SK-N-MC (cell line): Measurements from ENCODE around the gene DZANK1.

Experiments
- DNase-seq: peaks from one replicate; pipeline ENCODE4 v3.0.0-alpha.2; 2011; ENCODE audit warnings: low read depth, low spot score
- H3K27ac ChIP-seq: fragments of 200-600 bp; sonication (generic); 2 replicates; pipeline ENCODE4 v1.5.1; 2016; ENCODE audit warnings: mixed run types
- H3K36me3 ChIP-seq: fragments of 200-600 bp; sonication (generic); 2 replicates; pipeline ENCODE4 v1.6.1; 2017; ENCODE audit warnings: antibody characterized with exemption, low read length, mixed read lengths; ENCODE audit not compliant: insufficient read depth
- H3K4me3 ChIP-seq: fragments of 200-600 bp; sonication (generic); 2 replicates; pipeline ENCODE4 v1.5.1; 2016
- H3K9ac ChIP-seq: fragments of 200-600 bp; sonication (generic); 2 replicates; pipeline ENCODE4 v1.8.0; 2017; ENCODE audit warnings: mixed run types, mixed read lengths; ENCODE audit not compliant: insufficient read length
- H3K9me3 ChIP-seq: fragments of 200-600 bp; sonication (generic); 2 replicates; pipeline ENCODE4 v1.6.1; 2017; ENCODE audit warnings: low read depth, mild to moderate bottlenecking, antibody characterized with exemption, low read length, moderate library complexity, mixed read lengths
- EZH2 ChIP-seq: fragments of 200-600 bp; sonication (generic); IDR thresholded peaks from one replicate; pipeline ENCODE4 v1.6.1; 2017; ENCODE audit warnings: antibody characterized with exemption
- FOXP2 ChIP-seq: optimal IDR thresholded peaks from 2 replicates; pipeline ENCODE3; 2011; ENCODE audit warnings: mild to moderate bottlenecking, moderate library complexity; ENCODE audit not compliant: insufficient read depth; ENCODE audit errors: extremely low read length, control extremely low read depth
- POLR2AphosphoS5 ChIP-seq: IDR thresholded peaks from 2 replicates; pipeline ENCODE4 v1.6.1; 2012; ENCODE audit warnings: mild to moderate bottlenecking, low read depth, low read length, borderline replicate concordance

Gene DZANK1

DNA sequence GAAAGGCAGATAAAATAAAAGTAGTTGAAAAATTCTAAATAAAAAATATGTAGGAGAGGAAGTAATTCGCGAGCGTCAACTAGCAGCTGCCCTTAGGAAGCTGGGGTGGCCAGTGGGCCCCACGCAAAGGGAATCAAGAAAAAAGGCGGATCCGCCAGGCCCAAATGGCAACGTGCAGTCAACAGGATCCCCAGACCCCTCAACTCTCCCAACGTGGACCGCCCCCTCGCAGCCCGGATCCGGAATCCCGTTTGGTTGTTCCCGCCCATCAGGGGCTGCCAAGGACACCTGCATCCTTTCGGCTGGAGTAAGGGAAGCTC is 296 bp downstream of the DZANK1 start:
- no peaks in the 10 kb centered on the region for H3K9me3 ChIP-seq
- TF ChIP-seq POLR2AphosphoS5 (peak; percentile 52; the same call in 1 of the 2 replicates), EZH2 (no peak), FOXP2 (no peak)
- H3K9ac ChIP-seq, result peak overlapping the region; percentile 95
- no peak overlapping the region for H3K27ac ChIP-seq
- H3K4me3 ChIP-seq, result peak overlapping the region; percentile 95
- DNase-seq, result no peak
- peaks cover 22% of the 10 kb centered on the region for H3K36me3 ChIP-seq

DNA sequence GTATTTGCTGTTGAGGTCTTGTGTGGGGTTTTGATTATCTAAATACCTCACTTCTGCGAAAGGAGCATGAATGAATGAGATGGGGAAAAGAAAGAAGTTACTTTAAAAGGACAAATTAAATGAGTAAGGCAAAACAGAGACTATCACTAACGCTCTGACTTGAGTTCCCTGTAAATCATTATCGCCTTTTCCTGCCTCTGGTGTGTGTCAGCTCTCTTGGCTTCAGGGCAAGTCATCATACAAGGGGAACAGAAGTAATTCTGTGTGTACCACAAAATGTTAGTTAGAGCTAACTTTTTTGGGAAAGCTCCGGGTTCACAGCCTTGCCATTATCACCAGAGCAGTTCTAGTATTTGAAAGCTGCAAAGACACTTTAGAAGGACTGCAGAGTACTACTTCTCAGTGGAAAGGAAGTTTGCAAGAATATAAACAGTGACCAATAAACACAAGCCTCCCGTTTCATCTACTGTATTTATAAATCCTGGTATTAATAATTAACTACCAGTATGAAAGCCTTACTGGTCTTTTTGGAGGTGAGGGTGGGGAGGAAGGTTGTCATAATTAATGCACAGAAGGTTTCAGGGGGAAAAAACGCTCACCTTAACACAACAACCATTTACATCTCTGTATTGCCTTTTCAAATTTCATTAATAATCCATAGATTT is 1.2 kb downstream of the DZANK1 start:
- Histone ChIP-seq H3K4me3 (peak overlapping the region; percentile 95; the same call in 1 of the 2 replicates), H3K9ac (peak overlapping the region; percentile 95), H3K9me3 (no peaks in the 10 kb centered on the region), H3K27ac (no peak overlapping the region), H3K36me3 (peaks cover 14% of the 10 kb centered on the region)
- no peak for DNase-seq
- TF ChIP-seq FOXP2 (no peak), EZH2 (no peak)

DNA sequence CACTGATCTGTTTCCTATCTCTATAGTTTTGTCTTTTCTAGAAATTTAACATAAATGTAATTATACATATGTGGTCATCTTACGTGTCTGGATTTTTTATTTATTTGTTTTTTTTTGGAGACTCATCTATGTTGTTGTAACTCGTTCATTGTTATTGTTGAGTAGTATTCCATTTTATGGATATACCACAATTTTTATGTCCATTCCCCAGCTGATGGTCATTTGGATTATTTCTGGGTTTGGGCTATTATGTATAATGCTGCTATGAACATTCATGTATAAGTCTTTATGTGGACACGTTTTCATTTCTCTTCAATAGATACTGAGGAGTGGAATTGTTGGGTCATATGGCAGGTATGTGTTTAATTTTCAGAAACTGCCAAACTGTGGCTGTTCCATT is 10.2 kb downstream of the DZANK1 start:
- H3K27ac ChIP-seq, result no peak overlapping the region
- DNase-seq, result no peak
- no peak overlapping the region for H3K9ac ChIP-seq
- TF ChIP-seq FOXP2 (no peak), EZH2 (no peak), POLR2AphosphoS5 (no peak)
- H3K36me3 ChIP-seq, result no peaks in the 10 kb centered on the region
- H3K9me3 ChIP-seq, result no peaks in the 10 kb centered on the region
- no peak overlapping the region for H3K4me3 ChIP-seq

DNA sequence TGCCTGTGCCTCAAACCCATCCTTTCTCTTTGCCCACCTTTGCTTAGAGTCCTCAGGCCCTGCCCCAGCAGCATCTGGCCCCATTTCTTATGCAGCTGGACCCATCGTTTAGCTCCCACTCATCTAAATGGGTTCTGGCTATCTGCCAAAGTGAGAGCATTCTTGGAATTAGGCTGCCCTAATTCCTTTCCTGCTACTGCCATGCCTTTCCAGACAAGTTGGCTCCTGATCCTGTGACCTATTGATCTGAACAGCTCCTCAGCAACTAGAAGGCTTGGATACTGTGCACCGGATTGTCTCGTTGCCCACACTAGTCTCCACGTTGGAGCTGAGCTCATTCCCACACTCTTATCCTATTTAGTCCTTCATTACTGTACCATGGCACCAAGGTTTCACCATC is 22.9 kb downstream of the DZANK1 start:
- no peak overlapping the region for H3K4me3 ChIP-seq
- TF ChIP-seq EZH2, result no peak
- no peak for TF ChIP-seq FOXP2
- TF ChIP-seq POLR2AphosphoS5, result no peak
- H3K27ac ChIP-seq, result no peak overlapping the region
- no peaks in the 10 kb centered on the region for H3K9me3 ChIP-seq
- no peak overlapping the region for H3K9ac ChIP-seq
- no peak for DNase-seq
- no peaks in the 10 kb centered on the region for H3K36me3 ChIP-seq

DNA sequence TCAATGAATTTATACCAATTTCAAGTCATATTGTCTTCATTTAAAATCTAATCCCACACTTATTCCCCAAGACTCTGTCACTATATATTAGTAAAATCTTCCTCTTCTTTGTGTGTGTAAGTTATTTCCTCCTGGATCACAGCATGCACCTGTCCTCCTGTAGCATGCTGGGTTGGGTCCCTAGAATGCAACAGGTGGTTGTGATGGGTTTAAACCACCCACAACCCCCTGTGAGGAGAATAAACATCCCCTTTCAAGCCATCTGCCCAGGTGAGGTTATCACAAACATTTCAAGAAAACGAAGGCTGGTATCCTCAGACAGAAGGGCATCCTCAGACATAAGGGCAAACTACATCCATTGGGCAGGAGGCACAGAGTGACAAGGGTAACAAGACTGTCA is 26.4 kb downstream of the DZANK1 start:
- Histone ChIP-seq H3K27ac (no peak overlapping the region), H3K36me3 (no peaks in the 10 kb centered on the region), H3K9me3 (no peaks in the 10 kb centered on the region), H3K4me3 (no peak overlapping the region), H3K9ac (no peak overlapping the region)
- no peak for TF ChIP-seq POLR2AphosphoS5
- TF ChIP-seq FOXP2, result no peak
- TF ChIP-seq EZH2, result no peak
- DNase-seq, result no peak

DNA sequence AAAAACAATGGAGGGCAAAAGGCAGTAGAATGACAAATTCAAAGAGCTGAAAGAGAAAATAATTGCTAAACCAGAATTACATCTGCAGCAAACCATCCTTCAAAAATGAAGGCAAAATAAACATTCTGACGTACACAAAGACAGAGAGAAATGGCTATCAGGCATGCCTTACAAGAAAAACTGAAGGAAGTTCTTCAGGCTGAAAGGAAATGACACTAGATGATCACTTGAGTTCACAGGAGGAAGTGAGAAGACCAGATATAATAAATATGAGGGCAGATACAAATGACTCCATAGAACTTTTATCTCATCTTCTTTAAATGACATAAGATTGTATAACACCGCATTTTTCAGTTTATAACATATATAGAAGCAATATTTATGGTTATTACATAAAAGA is 30.0 kb downstream of the DZANK1 start:
- H3K4me3 ChIP-seq, result no peak overlapping the region
- no peak overlapping the region for H3K27ac ChIP-seq
- no peak for DNase-seq
- no peak overlapping the region for H3K9ac ChIP-seq
- H3K9me3 ChIP-seq, result no peaks in the 10 kb centered on the region
- no peak for TF ChIP-seq EZH2
- no peak for TF ChIP-seq FOXP2
- TF ChIP-seq POLR2AphosphoS5, result no peak
- H3K36me3 ChIP-seq, result no peaks in the 10 kb centered on the region

DNA sequence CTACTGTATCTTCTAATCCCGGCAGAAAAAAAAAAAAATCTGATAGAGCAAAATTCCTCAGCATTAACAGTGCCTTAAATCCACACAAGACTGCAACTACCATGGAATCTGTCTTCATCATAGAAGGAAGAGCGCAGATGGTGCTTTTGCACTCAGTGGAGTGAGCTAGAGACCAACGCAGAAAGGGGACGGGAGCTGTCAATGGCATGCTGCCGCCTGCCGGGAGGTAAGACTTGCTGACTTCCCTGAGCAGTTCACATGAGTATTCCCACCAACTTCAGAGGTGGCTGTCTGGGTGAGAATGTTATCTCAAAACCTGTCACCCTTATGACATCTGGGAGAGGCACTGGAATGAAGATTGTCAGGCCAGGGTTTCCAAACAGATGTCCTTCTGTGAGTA is 35.6 kb downstream of the DZANK1 start:
- no peak for TF ChIP-seq EZH2
- TF ChIP-seq FOXP2, result no peak
- no peak for TF ChIP-seq POLR2AphosphoS5
- no peak overlapping the region for H3K9ac ChIP-seq
- no peaks in the 10 kb centered on the region for H3K36me3 ChIP-seq
- no peak for DNase-seq
- no peaks in the 10 kb centered on the region for H3K9me3 ChIP-seq
- H3K27ac ChIP-seq, result no peak overlapping the region
- no peak overlapping the region for H3K4me3 ChIP-seq

DNA sequence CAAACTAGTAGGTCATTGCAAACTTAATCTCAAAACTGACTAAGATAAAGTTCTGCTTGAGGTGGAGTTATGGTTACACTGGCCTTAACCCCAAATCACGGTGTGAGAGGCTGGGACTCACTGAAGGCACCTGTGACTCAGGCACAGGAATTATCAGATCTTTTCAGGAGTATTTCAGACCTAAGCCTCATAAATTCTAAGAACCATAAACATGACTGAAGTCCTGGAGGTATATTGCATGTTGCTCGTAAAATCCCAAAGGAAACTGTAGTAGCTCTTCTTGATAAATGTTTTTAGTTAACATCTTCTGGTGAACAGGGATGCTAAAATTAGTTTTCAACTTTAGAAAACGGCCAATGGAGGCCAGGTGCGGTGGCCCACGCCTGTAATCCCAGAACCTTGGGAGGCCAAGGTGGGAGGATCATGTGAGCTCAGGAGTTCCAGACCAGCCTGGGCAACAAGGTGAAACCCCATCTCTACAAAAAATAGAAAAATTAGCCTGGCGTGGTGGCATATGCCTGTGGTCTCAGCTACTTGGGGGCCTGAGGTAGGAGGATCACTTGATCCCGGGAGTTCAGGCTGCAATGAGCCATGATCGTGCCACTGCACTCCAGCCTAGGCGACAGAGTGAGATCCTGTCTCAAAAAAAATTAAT is 36.5 kb downstream of the DZANK1 start:
- no peak for DNase-seq
- H3K4me3 ChIP-seq, result no peak overlapping the region
- no peaks in the 10 kb centered on the region for H3K36me3 ChIP-seq
- H3K9me3 ChIP-seq, result no peaks in the 10 kb centered on the region
- TF ChIP-seq POLR2AphosphoS5, result no peak
- TF ChIP-seq EZH2, result no peak
- no peak for TF ChIP-seq FOXP2
- no peak overlapping the region for H3K9ac ChIP-seq
- no peak overlapping the region for H3K27ac ChIP-seq

DNA sequence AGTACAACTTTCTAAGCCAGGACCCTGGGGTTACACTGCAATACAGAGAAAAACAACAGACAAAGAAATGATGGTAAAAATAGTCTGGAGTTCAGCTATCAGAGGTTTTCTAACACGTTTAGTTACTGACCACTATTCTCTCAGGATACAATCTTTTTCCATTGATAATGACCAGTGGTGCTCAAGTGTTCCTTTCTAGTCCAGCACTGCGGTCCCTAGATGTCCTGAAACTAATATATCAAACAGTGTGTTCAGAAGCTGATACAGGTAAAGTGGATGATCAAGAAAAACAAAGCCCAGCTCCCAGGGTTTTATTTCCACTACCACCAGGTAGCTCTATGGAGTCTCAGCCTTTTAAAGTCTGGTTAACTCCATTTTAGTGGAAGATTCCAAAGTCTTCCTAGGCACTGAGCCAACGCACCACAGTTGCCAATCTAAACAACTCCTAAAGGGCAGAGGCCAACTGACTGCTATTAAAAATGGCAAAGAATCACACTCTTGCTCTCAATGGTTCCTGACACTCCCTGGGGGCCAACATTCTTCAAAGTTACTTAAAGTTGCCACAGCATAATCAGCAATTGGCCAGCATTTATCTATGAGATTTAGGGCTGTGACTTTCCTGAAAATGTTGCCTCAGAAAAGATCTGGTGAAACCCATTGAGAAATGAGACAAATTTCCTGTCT is 38.2 kb downstream of the DZANK1 start:
- H3K36me3 ChIP-seq, result no peaks in the 10 kb centered on the region
- H3K9me3 ChIP-seq, result no peaks in the 10 kb centered on the region
- no peak for DNase-seq
- H3K9ac ChIP-seq, result no peak overlapping the region
- no peak for TF ChIP-seq FOXP2
- TF ChIP-seq POLR2AphosphoS5, result no peak
- no peak for TF ChIP-seq EZH2
- H3K4me3 ChIP-seq, result no peak overlapping the region
- H3K27ac ChIP-seq, result no peak overlapping the region

DNA sequence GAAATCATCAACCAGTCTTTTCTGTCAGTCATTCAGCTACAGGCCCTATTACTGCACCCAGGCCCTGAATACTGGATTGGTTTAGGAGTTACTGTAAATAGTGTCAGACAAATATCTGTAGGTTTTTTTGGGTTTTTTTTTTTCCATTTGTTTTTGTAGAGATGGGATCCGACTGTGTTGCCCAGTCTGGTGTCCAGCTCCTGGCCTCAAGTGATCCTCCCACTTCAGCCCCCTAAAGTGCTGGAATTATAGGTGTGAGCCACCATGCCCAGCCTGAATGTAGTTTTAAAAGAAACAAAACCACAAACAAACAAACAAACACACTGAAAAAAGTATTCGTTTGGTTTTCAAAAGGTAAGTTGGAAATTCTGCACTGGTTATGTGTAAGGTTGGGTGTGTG is 39.6 kb downstream of the DZANK1 start:
- H3K4me3 ChIP-seq, result no peak overlapping the region
- H3K36me3 ChIP-seq, result no peaks in the 10 kb centered on the region
- no peaks in the 10 kb centered on the region for H3K9me3 ChIP-seq
- no peak for TF ChIP-seq EZH2
- no peak for TF ChIP-seq FOXP2
- TF ChIP-seq POLR2AphosphoS5, result no peak
- no peak for DNase-seq
- H3K27ac ChIP-seq, result no peak overlapping the region
- H3K9ac ChIP-seq, result no peak overlapping the region
